Hepatic stellate cell (primary cell): Measurements from ENCODE around the gene UGT1A5.

Source experiments
- DNase-seq: peaks from one replicate; pipeline ENCODE4 v3.0.0; 2011; ENCODE audit warnings: low spot score

The UGT1A5 gene

DNA sequence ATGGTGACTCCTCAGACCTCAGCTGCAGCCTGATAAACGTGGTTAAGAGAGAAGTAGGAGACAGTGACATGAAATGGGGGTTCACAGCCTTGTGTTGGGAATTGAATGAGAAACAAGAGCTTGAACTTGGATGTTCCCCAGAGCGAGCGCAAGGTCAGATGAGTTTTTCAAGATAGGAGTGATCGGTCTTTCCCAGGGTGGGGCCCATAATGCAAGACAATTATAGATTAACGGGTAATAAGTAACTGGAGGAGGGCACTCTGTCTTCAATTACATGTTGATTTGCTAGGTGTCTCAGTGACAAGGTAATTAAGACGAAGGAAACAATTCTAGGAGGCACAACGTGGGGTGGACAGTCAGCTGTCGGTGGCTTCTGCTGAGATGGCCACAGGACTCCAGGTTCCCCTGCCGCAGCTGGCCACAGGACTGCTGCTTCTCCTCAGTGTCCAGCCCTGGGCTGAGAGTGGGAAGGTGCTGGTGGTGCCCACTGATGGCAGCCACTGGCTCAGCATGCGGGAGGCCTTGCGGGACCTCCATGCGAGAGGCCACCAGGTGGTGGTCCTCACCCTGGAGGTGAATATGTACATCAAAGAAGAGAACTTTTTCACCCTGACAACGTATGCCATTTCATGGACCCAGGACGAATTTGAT is at the start of gene UGT1A5:
Gene UGT1A5, plus strand, starts transcription at position 297 of the 651 bp plus-strand sequence. Its CDS starts 85 bp downstream, at position 382.
- no peak for DNase-seq

DNA sequence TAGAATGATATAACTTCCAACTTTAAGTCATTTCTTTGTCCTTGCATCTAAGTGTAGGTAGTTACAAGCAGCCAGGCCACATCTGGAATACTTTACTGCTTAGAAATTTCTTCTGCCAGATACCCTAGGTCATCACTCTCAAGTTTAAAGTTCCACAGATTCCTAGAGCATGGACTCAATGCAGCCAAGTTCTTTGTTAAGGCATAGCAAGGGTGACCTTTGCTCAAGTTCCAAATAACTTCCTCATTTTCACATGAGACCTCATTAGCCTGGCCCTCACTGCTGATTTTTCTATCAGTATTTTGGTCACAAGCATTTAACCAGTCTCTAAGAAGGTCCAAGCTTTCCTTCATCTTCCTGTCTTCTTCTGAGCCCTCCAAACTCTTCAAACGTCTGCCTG is 48.8 kb upstream of the UGT1A5 start:
- DNase-seq = no peak

DNA sequence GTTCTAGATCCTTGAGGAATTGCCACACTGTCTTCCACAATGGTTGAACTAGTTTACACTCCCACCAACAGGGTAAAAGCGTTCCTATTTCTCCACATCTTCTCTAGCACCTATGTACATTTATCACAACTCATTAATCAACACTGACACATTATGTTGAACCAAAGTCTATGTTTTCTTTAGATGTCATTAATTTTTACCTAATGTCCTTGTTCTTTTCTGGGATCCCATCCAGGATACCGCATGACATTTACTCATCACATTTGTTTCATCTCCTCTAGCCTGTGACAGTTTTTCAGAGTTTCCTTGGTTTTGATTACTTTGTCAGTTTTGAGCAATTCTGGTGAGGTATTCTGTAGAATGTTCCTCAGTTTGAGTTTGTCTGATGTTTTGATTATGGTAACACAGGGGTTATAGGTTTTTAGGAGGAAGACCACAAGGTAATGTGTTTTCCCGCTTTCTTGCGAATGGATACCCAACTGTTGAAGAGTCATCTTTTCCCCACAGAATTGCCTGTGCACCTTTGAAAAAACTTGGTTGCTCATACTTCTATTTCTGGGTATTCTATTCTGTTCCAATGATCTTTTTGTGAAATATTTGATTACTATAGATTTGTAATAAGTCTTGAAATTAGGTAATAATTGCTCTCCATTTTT is 44.0 kb upstream of the UGT1A5 start:
- DNase-seq = no peak

DNA sequence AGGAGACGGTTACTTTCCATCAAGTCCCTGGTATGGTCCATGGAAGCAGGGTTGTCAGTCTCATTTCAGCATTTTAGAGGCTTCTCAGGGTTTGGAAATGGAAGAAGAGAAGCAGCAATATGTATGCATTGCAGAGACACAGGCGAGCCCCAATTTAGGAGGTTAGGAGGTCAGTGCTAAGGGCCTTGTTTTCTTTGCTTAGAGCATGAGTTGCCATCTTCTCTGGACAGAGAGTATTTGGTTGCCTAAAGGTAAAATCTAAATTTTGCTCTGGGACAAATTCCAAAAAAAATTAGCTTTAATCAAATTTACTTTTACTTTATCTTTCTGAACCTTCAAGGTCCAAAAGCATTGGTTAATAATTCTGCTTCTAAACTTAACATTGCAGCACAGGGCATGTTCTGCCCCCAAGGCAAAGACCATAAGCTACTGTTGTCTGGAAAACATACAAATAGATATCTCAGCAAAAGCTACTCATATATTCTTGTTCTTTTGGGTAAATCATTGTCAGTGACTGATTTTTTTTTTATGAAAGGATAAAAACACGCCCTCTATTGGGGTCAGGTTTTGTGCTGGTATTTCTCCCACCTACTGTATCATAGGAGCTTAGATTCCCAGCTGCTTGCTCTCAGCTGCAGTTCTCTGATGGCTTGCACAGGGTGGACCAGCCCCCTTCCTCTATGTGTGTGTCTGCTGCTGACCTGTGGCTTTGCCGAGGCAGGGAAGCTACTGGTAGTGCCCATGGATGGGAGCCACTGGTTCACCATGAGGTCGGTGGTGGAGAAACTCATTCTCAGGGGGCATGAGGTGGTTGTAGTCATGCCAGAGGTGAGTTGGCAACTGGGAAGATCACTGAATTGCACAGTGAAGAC is 41.2 kb upstream of the UGT1A5 start, which contains the start of gene UGT1A9:
Gene UGT1A9, plus strand, starts transcription at position 609 of the 872 bp plus-strand sequence. Its CDS starts 37 bp downstream, at position 646.
- no peak for DNase-seq

DNA sequence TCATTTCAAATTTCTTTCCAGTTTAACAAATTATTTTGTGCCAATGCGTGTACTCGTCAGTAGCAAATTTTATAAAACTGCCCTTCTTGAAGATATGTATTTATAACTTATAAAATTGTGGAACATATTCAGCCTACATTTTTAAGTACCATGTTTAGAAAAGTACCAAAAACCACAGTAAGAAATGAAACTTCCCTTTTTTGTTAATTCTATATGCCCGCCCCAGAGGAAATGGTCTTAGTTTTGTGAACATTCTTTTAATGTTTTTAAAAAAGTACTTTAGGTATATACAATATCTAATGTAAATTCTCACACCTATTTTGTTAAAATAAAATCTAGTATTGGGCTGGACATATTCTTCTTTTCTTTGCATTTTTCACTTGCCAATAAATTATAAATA is 39.8 kb upstream of the UGT1A5 start:
- DNase-seq = no peak

DNA sequence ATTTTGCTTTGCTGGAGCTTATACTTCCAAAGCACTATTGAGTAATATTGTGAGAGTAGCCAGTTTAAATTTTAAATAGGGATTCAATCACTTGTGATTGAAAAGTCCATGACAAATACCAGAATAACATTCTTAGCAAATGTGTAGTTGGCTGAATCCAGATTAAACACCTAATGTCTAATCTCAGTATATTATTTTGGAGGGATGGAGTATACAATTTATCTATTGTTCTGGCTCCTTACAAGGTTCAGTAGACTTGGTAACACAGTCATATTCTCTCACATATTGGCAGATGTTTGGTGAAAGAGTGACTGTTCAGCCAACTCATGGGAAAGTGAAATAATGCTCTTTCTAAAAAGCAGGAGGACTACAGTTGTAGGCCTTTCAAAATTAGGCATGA is 38.8 kb upstream of the UGT1A5 start:
- no peak for DNase-seq

DNA sequence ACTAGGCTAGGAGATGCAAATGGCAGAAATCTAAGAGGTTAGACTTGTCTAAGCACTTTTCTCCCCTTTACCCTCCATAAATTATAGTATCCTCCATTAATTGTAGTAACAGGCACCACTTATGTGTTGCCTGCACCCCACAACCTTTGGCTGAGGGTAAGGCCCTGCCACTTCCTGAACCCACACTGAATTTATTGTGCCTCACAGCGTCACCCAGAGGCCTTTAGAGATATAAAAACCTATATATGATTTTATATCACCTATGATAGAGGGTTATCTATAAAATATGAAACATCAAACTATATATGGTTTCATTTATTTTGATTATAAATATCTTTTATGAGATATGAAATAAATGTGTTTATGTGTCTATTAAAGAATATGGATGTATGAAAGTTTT is 38.4 kb upstream of the UGT1A5 start:
- DNase-seq = no peak

DNA sequence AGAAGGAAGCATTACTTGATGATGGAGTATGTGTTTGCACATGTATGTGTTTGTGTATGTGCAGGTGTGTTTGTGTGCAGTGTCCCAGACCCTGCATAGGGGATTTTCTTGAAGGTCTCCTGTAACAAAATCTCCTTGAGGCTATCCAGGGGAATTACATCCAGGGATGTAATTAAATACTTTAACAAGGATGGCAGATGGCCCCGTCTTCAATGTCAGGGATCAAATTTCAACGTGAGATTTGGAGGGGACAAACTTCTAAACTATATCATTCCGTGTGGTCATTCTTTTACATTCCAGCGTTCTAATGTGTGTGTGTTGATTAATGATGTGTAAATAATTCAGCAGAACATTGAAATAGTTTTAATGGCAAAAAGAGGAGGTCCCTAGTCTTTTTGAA is 37.7 kb upstream of the UGT1A5 start:
- DNase-seq = no peak

DNA sequence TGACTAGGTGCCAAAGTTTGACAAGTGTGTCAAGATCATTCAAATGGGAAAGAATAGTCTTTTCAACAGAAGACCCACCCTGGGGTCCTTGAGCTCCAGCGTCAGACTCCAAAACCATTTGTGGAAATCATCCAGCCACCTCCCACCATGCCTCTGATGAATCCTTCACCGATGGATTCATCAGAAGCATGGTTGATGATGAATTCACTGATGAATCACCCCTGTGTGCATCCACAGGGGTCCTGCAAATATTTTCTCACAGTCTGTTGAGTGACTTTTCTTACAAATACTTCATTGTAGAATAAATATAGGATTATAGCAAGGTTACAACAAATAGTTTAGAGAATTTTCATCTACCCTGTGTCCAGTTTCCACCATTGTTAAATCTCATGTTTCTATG is 36.7 kb upstream of the UGT1A5 start:
- DNase-seq = no peak

DNA sequence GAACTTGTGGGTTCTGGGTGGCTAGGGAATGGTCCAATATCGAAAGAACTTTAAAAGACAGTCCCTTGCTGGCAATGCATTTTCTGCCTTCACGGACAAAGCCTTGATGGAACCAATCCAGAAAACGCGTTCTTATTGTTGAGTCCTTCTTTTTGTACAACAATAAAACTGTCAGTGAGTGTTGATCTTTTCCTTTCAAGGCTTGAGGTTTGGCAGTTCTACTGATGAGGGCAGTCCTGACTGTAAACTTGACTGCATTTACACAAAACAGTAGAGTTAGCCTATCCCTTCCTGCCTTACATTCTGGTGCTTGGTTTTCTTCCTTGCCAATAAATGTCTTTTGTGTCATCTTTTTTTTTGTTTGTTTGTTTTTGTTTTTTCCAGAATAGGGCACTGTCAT is 33.5 kb upstream of the UGT1A5 start:
- no peak for DNase-seq

DNA sequence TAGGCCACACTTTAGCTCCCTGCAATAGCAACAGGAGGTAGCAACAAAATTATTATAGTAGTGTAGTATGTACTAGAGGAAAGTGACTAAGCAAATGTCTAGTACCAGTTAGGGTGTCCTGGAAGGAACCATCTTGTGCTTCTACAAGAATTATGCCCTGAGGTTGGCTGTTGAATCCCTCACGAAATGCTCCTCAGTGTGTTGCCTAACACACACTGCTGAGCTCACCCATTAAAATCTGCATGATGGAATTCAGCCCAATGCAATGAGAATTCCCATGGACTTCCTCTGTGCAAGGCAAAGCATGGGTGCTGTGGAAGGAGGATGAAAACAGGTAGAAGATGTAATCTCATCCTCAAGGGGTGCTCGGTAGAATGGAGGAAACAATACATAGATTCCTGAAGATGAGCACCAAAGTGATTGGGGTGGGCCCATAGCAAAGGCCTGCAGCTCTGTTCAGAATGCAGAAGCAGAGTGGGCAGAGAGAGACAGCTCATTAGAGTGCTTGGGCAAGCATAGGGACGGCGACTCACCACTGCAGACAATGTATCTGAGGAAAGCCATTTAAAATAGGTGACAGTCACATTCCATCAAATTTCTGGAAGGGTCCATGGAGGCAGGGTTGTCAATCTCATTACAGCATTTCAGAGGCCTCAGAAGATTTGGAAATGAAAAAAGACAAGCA is 32.2 kb upstream of the UGT1A5 start:
- DNase-seq = no peak

DNA sequence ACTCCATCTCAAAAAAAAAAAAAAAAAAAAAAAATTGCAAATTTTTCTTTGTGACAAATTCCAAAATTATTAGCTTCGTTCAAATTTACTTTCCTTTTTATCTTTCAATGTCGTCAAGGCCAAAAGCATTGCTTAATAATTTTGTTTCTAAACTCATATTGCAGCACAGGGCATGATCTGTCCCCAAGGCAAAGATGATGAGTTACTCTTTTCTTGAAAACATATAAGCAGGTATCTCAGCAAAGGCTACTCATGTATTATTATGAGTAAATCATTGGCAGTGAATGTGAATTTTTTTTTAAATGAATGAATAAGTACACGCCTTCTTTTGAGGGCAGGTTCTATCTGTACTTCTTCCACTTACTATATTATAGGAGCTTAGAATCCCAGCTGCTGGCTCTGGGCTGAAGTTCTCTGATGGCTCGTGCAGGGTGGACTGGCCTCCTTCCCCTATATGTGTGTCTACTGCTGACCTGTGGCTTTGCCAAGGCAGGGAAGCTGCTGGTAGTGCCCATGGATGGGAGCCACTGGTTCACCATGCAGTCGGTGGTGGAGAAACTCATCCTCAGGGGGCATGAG is 31.1 kb upstream of the UGT1A5 start, which contains the start of gene UGT1A7:
Gene UGT1A7, plus strand, starts transcription at position 381 of the 579 bp plus-strand sequence. Its CDS starts 37 bp downstream, at position 418.
- DNase-seq = no peak

DNA sequence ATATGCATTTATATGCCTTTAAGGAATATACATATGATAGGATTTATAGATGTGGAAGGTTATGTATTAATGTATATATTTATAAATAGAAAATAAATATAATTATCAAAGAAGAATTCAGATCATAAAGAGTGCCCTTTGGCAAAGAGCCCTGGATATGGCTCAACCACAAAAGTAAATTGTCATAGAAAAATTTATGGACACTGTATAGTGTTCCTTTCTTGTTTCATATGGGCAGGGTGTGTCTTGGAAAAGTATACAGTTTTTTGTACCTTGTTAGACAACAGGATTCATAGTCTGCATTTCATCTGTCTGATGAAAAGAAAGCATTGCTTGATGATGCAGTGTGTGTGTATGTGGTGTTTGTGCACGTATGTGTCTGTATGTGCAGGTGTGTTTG is 28.1 kb upstream of the UGT1A5 start:
- DNase-seq = no peak

DNA sequence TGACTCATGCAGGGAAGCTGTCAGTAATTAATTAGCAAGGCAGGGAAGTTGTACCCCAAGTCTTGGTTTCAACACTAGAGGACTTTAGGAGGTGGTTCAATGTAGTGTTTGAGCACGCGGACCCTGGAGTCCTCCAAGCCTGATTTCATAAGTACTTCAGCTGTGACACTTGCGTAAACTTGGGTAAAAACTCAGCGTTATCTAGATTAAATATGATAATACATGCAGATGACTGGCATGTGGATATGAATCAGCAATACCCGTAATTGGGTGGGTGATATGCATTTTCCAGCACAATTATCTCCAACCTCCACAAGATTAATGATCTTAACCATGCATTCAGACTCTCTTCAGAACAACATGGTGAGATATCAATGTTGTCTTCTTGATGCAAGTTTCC is 25.8 kb upstream of the UGT1A5 start:
- no peak for DNase-seq

DNA sequence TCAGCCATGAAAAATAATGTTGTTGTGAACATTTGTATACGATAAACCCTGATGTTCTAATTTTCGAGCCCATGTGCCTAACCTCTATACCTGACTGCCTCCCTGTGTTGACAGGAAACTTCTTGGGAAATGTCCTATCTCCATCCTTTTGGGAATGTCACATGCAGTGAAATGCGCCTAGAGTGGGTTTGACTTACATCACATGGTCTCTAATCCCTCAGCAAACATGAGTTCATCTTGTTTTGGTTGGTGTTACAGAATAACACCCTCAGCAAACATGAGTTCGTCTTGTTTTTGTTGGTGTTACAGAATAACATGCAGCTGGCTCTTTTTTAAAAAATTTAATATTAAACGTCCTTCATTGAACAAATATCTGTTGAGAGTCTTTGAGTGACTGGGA is 24.4 kb upstream of the UGT1A5 start:
- no peak for DNase-seq

DNA sequence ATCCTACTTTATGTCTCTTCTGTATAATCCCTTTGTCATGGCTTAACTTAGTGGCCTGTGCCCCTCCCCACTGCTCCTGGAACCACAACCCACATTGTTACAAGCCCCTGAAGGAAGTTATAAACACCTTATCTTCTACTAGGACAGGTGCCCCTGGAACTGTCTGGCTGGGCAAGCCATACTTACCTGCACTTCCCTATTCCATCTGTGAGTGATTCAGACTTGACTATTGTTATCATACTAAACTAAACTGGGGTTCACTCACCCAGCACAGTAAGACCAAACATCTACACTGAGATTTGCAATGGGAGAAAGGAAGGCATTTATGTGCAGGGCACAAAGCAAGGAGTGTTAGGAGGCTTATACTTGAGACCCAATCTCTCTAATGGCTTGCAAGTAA is 23.7 kb upstream of the UGT1A5 start:
- no peak for DNase-seq

DNA sequence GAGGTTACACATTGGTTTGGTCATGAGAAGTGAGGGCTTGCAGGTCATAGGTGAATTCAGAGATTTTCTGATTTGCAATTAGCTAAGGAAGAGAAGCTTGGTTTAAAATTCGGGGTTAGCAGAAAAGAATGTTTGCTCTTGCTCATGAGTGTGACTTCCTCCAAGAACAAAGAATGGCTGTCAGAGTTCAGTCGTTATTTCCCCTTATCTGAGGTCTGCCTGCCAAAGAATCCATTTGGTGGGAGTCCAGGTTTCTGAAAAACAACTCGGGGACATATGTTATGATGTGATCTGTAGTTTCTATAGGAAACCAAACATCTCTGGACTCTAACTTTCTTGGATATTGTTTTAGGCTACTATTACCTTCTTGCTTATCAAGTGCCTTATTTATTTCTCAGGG is 23.2 kb upstream of the UGT1A5 start:
- no peak for DNase-seq

DNA sequence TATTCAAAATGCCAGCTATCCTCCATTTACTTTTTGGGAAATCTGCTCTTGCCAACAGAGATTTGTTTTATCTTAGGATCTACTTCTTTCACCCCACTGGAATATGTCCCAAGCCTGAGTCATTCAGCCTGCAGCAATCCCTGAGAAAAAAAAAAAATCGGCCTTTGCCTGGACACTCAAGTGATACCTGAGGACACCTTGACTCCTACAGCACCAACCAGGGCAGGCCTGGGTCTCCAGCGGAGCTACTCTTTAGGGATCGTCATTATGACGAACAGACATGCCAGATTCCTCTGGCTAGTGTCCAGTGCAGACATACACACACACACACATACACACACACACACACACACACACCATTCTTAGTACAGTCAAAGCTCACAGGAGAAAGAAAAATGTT is 22.3 kb upstream of the UGT1A5 start:
- DNase-seq = no peak

DNA sequence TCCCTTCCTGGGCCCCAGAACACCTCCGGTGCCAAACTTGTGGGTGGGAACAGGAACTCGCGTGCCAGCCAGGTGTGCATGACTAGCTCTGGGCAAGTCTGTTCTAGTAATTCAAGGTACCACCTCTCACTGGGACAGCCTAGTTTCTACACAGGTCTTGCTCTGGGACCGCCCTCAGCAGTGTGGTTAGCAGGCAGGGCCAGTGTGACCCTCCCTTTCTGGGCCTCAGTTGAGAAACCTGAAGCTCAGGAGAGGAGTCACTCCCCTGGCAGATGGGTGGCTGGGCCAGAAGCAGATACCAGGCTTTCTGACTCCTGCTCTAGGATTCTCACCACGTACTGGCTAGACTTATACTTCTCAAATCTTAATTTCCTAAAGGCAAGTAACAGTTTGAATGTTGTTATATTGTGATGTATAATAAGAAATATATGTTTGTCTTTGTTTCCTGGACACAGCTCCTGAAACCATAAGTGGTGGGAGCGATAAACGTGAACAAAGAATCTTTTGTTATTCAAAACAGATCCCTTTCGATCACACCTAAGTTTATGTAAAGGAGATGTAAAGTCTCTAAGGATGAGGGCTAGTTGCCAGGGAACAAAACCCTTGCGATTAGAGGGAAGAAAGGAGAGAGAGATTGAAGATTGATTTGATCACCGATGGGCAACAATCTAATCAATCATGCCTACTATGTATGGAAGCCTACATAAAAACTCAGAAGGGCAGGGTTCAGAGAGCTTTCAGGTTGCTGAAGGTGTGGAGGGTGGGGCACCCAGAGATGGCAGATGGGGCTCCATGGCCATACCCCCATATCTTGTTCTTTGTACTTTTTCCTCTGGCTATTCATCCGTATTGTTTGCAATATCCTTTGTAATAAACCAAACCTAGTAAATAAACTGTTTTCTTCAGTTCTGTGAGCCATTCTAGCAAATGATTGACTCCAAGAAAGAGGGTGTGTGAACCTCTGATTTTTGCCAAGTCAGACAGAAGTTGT is 21.0 kb upstream of the UGT1A5 start:
- no peak for DNase-seq

DNA sequence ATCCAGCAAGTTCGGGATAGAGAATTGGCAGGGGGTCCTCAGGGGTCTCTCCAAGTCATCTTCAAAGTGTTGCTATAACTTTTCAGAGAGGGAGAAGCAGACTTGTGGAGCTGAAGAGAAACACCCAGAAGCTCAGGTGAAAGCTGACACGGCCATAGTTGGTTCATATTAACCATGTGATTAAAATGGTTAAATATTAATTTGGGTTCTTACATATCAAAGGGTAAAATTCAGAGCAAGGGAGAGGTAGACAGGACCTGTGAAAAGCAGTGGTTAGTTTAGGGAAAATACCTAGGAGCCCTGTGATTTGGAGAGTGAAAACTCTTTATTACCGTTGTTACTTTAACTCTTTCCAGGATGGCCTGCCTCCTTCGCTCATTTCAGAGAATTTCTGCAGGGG is 20.1 kb upstream of the UGT1A5 start, which contains the start of gene UGT1A6:
Gene UGT1A6, plus strand, starts transcription at position 243 of the 400 bp plus-strand sequence. Its CDS starts 115 bp downstream, at position 358.
- no peak for DNase-seq
